ENCODE measurements around the gene RILPL2. TPM values are rescaled to one million over a fixed set of nuclear protein-coding genes. Genes with fewer than 3 reads are reported as not detected.
"Not testable (repeated sequence)": the region's sequence is repeated elsewhere in the genome, so short reads cannot be mapped to it uniquely, and the experiment has no call there.

RILPL2 gene
- total RNA-seq, 1 donor from 2014 or later: 1.4 TPM

DNA sequence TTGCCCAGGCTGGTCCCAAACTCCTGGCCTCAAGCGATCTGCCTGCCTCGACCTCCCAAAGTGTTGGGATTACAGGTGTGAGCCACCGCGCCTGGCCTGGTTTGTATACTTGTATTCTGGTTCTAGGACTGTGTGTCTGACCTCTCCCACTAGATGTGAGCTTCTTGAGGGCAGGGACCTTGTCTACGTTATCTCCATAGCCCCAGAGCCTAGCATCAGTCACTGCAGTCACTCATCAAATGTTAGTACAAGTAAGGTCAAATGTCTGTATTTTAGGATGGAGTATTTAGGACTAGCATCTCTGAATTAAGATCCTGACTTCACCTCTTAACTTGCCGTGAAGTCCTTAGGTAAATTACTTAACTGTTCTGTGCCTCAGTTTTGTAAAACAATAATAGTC is 2.9 kb downstream of the RILPL2 start:
- Histone ChIP-seq H4K20me1 (ENCODE audit: insufficient read depth, low read length) (peaks cover 8% of the 10 kb centered on the region), H3K9me3 (ENCODE audit: insufficient read depth, low read depth, low read length) (no peaks in the 10 kb centered on the region), H3K4me3 (ENCODE audit: insufficient read depth, low read depth, low read length) (no peak overlapping the region), H3K36me3 (ENCODE audit: insufficient read depth, low read length) (no peaks in the 10 kb centered on the region), H2AFZ (ENCODE audit: low read depth, low read length) (no peak overlapping the region), H3K79me2 (ENCODE audit: insufficient read depth, low read length) (peaks cover 6% of the 10 kb centered on the region), H3K4me1 (ENCODE audit: insufficient read depth, low read length) (peaks cover 7% of the 10 kb centered on the region), H3K4me2 (ENCODE audit: low read length) (no peak overlapping the region), H3K27me3 (ENCODE audit: insufficient read depth, low read length) (no peaks in the 10 kb centered on the region), H3K27ac (ENCODE audit: low read depth, low read length) (no peak overlapping the region), H3K9ac (ENCODE audit: low read length) (no peak overlapping the region)
- DNase-seq (ENCODE audit: low read depth) (no peak), FAIRE-seq (no peak)
- H3K4me3 Mint-ChIP-seq (ENCODE audit: unreplicated experiment): no peak overlapping the region
- H3K9me3 Mint-ChIP-seq (ENCODE audit: unreplicated experiment): no peaks in the 10 kb centered on the region
- peaks cover 3% of the 10 kb centered on the region for H3K36me3 Mint-ChIP-seq (ENCODE audit: low read depth, unreplicated experiment)
- H3K27me3 Mint-ChIP-seq (ENCODE audit: low read depth, unreplicated experiment): peaks cover 6% of the 10 kb centered on the region
- H3K4me1 Mint-ChIP-seq (ENCODE audit: low read depth, unreplicated experiment): no peaks in the 10 kb centered on the region
- H3K27ac Mint-ChIP-seq (ENCODE audit: unreplicated experiment): no peak overlapping the region
- no peak for TF ChIP-seq EZH2 (IDR thresholded peaks at IDR 0.05; ENCODE audit: insufficient read depth, low read length)
- TF ChIP-seq, protein P1, sequence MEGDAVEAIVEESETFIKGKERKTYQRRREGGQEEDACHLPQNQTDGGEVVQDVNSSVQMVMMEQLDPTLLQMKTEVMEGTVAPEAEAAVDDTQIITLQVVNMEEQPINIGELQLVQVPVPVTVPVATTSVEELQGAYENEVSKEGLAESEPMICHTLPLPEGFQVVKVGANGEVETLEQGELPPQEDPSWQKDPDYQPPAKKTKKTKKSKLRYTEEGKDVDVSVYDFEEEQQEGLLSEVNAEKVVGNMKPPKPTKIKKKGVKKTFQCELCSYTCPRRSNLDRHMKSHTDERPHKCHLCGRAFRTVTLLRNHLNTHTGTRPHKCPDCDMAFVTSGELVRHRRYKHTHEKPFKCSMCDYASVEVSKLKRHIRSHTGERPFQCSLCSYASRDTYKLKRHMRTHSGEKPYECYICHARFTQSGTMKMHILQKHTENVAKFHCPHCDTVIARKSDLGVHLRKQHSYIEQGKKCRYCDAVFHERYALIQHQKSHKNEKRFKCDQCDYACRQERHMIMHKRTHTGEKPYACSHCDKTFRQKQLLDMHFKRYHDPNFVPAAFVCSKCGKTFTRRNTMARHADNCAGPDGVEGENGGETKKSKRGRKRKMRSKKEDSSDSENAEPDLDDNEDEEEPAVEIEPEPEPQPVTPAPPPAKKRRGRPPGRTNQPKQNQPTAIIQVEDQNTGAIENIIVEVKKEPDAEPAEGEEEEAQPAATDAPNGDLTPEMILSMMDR (IDR thresholded peaks at IDR 0.05; ENCODE audit: insufficient read depth, low read depth, low read length): no peak

DNA sequence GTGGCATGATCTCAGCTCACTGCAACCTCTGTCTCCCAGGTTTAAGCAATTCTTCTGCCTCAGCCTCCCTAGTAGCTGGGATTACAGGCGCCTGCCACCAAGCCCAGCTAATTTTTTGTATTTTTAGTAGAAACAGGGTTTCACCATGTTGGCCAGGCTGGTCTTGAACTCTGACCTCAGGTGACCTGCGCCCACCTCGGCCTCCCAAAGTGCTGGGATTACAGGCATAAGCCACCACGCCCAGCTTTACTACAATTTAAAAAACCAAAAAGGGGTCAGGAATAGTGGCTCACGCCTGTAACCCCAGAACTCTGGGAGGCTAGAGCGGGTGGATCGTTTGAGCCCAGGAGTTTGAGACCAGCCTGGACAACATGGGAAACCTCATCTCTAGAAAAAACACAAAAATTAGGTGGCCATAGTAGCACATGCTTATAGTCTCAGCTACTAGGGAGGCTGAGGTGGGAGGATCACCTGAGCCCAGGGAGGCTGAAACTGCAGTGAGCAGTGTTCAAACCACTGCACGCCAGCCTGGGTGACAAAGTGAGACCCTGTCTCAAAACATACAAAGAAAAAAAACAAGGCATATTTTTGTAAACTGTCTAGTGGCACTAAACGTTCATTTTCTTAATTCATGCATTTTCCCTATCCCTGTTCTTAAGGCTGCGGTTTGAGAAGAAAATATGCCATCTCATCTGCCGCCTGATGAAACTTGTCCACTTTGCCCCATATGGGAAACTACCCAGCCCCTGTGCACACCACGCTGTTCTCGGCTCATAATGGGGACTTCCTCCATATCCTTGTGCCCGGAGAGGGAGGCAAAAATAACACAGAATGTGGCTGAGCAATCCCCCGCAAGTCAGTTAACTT is 4.3 kb downstream of the RILPL2 start:
- not testable (repeated sequence) for H3K79me2 ChIP-seq (ENCODE audit: insufficient read depth, low read length); H3K27me3 Mint-ChIP-seq (ENCODE audit: low read depth, unreplicated experiment); H3K4me3 Mint-ChIP-seq (ENCODE audit: unreplicated experiment); H3K36me3 Mint-ChIP-seq (ENCODE audit: low read depth, unreplicated experiment); H3K9me3 ChIP-seq (ENCODE audit: insufficient read depth, low read depth, low read length); H3K4me1 ChIP-seq (ENCODE audit: insufficient read depth, low read length); H3K36me3 ChIP-seq (ENCODE audit: insufficient read depth, low read length); H3K9me3 Mint-ChIP-seq (ENCODE audit: unreplicated experiment); H3K4me3 ChIP-seq (ENCODE audit: insufficient read depth, low read depth, low read length); H3K27me3 ChIP-seq (ENCODE audit: insufficient read depth, low read length); H3K27ac ChIP-seq (ENCODE audit: low read depth, low read length); H2AFZ ChIP-seq (ENCODE audit: low read depth, low read length); H3K9ac ChIP-seq (ENCODE audit: low read length); H4K20me1 ChIP-seq (ENCODE audit: insufficient read depth, low read length); FAIRE-seq; H3K4me2 ChIP-seq (ENCODE audit: low read length); H3K27ac Mint-ChIP-seq (ENCODE audit: unreplicated experiment); H3K4me1 Mint-ChIP-seq (ENCODE audit: low read depth, unreplicated experiment); DNase-seq (ENCODE audit: low read depth)

DNA sequence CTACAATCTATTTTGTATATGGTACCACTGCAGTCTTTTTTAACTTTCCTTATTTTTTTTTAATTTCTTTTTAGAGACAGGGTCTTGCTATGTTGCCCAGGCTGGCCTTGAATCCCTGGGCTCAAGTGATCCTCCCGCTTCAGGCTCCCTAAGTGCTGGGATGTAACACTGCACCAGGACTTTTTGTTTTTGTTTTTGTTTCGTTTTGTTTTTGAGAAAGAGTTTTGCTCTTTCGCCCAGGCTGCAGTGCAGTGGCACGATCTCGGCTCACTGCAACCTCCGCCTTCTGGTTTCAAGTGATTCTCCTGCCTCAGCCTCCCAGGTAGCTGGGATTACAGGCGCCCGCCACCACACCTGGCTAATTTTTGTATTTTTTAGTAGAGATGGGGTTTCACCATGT is 7.4 kb downstream of the RILPL2 start:
- not testable (repeated sequence) for H3K79me2 ChIP-seq (ENCODE audit: insufficient read depth, low read length); H3K4me1 Mint-ChIP-seq (ENCODE audit: low read depth, unreplicated experiment); H3K27me3 ChIP-seq (ENCODE audit: insufficient read depth, low read length); H3K27me3 Mint-ChIP-seq (ENCODE audit: low read depth, unreplicated experiment); H3K27ac ChIP-seq (ENCODE audit: low read depth, low read length); FAIRE-seq; H3K9me3 Mint-ChIP-seq (ENCODE audit: unreplicated experiment); H3K4me3 Mint-ChIP-seq (ENCODE audit: unreplicated experiment); H3K9me3 ChIP-seq (ENCODE audit: insufficient read depth, low read depth, low read length); H3K9ac ChIP-seq (ENCODE audit: low read length); H2AFZ ChIP-seq (ENCODE audit: low read depth, low read length); H3K4me1 ChIP-seq (ENCODE audit: insufficient read depth, low read length); H3K36me3 Mint-ChIP-seq (ENCODE audit: low read depth, unreplicated experiment); DNase-seq (ENCODE audit: low read depth); H3K36me3 ChIP-seq (ENCODE audit: insufficient read depth, low read length); H4K20me1 ChIP-seq (ENCODE audit: insufficient read depth, low read length); H3K4me2 ChIP-seq (ENCODE audit: low read length); H3K27ac Mint-ChIP-seq (ENCODE audit: unreplicated experiment); H3K4me3 ChIP-seq (ENCODE audit: insufficient read depth, low read depth, low read length)

Measured in astrocyte (in vitro differentiated cells and primary cell).